ENCODE results near the gene ANKRD29.
"Not testable (repeated sequence)": the region's sequence is repeated elsewhere in the genome, so short reads cannot be mapped to it uniquely, and the experiment has no call there.

The ANKRD29 gene

GRCh38 chr18:23583071-23583865, 79.4 kb downstream of the ANKRD29 start:
- DNase-seq (ENCODE audit: low spot score): no peak

- DNase-seq (ENCODE audit: low spot score): no peak
These were observed 81.9 kb downstream of the ANKRD29 start for GRCh38 chr18:23580677-23581367.

- no peak for DNase-seq (ENCODE audit: low spot score)
These were observed 83.6 kb downstream of the ANKRD29 start for GRCh38 chr18:23578891-23579653.

GRCh38 chr18:23578067-23578701, 84.5 kb downstream of the ANKRD29 start:
- DNase-seq (ENCODE audit: low spot score): no peak

- DNase-seq (ENCODE audit: low spot score): not testable (repeated sequence)
These were observed 85.2 kb downstream of the ANKRD29 start for GRCh38 chr18:23577521-23577920.

GRCh38 chr18:23575309-23575651, 87.4 kb downstream of the ANKRD29 start:
- DNase-seq (ENCODE audit: low spot score): no peak

- no peak for DNase-seq (ENCODE audit: low spot score)
These were observed 88.0 kb downstream of the ANKRD29 start for GRCh38 chr18:23574611-23575308.

GRCh38 chr18:23573626-23574431, 88.9 kb downstream of the ANKRD29 start:
- DNase-seq (ENCODE audit: low spot score): no peak

- DNase-seq (ENCODE audit: low spot score): no peak
These were observed 89.7 kb downstream of the ANKRD29 start for GRCh38 chr18:23573020-23573419.

GRCh38 chr18:23572570-23572969, 90.1 kb downstream of the ANKRD29 start:
- no peak for DNase-seq (ENCODE audit: low spot score)

GRCh38 chr18:23572012-23572411, 90.7 kb downstream of the ANKRD29 start:
- DNase-seq (ENCODE audit: low spot score): no peak

GRCh38 chr18:23570912-23571504, 91.7 kb downstream of the ANKRD29 start:
- DNase-seq (ENCODE audit: low spot score): no peak

- no peak for DNase-seq (ENCODE audit: low spot score)
These were observed 93.2 kb downstream of the ANKRD29 start for GRCh38 chr18:23569299-23570063.

GRCh38 chr18:23568281-23569138, 94.2 kb downstream of the ANKRD29 start:
- no peak for DNase-seq (ENCODE audit: low spot score)

GRCh38 chr18:23567671-23568070, 95.0 kb downstream of the ANKRD29 start:
- no peak for DNase-seq (ENCODE audit: low spot score)

- no peak for DNase-seq (ENCODE audit: low spot score)
These were observed 96.7 kb downstream of the ANKRD29 start for GRCh38 chr18:23565916-23566547.

GRCh38 chr18:23563377-23564043, 99.2 kb downstream of the ANKRD29 start:
- DNase-seq (ENCODE audit: low spot score): no peak

- no peak for DNase-seq (ENCODE audit: low spot score)
These were observed 102.5 kb downstream of the ANKRD29 start for GRCh38 chr18:23560186-23560585.
